Measurements from ENCODE around the gene PSMC4. TPM values are rescaled to one million over a fixed set of nuclear protein-coding genes. Genes with fewer than 3 reads are reported as not detected.

The PSMC4 gene
- polyA plus RNA-seq, 3 donors: 97.1 to 108 (median 103) TPM

DNA sequence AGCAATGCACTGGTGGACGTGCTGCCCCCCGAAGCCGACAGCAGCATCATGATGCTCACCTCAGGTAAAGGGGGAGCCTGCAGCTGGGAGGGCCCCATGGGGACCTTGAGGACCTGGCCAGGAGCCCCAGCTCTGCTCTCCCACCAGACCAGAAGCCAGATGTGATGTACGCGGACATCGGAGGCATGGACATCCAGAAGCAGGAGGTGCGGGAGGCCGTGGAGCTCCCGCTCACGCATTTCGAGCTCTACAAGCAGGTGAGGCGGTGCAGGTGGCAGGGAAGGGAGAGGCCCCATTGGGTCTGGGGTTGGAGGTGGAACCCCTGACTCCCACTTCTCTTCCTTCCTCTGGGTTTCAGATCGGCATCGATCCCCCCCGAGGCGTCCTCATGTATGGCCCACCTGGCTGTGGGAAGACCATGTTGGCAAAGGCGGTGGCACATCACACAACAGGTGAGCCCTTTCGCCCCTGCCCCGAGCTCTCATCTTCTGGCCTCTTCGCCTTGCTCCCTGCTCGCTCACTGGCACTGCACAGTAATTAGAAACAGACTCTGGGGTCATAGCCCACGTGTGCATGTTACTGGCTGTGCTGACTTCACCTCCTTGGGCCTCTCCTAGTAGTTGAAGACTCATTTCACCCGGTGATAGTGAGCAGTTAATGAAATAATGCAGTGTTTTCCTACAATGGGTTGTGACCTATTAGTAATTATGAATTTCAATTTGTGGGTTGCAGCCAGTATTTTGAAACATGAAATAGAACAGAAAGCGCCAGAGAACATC is 3.6 kb downstream of the PSMC4 start:
- no peak for DNase-seq

DNA sequence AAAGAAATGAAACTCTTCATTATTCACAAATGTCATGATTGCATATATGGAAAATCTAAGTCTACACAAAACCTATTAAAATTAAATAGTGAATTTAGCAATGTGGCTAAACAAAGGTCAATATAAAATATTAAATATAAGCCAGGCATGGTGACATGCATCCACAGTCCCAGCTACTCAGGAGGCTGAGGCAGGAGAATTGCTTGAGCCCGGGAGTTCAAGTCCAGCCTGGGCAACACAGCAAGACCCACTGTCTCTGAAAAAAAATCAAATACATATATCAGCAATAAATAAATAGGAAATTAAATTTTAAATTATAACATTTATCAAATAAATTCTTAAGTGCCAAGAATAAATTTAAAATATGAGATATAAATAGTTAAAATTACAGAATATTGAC is 11.9 kb downstream of the PSMC4 start:
- no peak for DNase-seq

DNA sequence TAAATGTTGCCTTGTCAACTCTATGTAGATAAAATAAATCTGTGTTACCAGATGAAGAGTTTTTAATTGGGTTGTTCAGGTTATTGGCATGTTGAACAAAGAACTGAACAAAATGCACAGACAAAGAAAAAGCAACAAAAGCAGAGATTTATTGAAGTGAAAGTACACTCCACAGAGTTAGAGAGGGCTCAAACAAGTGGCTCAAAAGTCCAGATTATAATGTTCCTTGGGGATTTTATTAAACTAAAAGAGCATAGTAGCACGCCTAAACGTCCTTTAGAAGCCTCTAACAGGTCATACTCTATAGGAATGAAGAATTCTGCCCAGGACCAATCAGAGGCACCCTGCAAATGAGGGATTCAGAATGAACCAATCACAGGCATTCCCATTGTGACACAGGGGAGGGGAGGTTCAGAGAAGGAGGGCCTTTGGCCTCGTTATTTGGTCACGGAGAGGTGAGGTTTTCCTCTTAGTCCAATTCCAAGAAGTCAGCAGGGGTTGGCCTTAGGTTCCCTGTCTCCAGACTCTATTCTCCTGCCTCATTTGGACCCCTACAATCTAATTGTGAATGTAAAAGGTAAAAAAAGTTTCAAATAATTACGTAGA is 12.8 kb downstream of the PSMC4 start:
- DNase-seq: no peak

DNA sequence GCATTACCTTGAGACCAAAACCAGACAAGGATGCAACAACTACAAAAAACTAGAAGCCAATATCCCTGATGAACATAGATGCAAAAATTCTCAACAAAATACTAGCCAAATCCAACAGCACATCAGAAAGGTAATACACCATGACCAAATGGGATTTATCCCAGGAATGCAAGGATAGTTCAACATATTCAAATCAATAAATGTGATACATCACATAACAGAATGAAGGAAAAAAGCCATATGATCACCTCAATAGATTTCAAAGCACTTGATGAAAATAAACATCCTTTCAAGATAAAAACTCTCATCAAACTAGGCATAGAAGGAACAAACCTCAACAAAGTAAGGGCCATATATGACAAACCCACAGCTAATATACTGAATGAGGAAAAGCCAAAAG is 15.7 kb downstream of the PSMC4 start:
- no peak for DNase-seq

DNA sequence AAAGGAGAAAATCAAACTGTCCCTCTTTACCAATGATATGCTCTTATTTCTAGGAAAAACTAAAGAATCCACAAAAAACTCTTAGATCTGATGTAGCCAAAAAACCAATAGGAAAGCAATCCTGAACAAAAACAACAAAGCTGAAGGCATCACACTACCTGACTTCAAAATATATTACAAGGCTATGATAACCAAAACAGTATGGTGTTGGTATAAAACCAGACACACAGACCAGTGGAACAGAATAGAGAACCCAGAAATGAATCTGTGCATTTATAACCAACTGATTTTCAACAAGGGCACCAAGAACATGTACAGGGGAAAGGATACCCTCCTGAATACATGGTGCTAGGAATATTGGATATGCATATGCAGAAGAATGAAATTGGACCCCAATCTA is 16.2 kb downstream of the PSMC4 start:
- DNase-seq: no peak

DNA sequence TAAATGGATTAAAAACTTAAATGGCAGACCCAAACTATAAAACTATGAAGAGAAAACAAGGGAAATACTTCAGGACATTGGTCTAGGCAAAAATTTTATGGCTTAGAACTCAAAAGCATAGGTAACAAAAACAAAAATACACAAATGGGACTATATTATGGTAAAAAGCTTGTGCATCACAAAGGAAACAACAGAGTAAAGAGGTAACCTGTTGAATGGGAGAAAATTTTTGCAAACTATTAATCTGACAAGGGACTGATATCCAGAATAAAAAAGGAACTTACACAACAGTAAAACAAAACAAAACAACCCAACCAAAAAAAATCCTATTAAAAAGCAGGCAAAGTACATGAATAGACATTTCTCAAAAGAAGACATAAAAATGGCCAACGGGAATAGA is 16.6 kb downstream of the PSMC4 start:
- DNase-seq: no peak

DNA sequence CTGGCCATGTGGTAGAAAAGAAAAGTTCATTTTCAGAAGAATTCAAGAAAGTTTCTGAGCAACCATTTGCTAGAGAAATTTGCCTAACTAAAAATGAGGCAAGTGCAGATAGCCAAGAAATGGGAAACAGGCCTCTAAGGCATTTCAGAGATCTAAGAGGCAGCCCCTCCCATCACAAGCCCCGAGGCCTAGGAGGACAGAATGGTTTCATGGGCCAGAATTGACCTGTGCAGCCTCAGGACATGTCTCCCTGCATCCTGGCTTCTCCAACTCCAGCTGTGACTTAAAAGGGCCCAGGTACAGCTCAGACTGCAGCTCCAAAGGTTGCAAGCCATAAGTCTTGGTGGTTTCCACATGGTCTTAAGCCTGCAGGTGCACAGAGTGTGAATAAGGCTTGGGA is 22.6 kb downstream of the PSMC4 start:
- DNase-seq: no peak

DNA sequence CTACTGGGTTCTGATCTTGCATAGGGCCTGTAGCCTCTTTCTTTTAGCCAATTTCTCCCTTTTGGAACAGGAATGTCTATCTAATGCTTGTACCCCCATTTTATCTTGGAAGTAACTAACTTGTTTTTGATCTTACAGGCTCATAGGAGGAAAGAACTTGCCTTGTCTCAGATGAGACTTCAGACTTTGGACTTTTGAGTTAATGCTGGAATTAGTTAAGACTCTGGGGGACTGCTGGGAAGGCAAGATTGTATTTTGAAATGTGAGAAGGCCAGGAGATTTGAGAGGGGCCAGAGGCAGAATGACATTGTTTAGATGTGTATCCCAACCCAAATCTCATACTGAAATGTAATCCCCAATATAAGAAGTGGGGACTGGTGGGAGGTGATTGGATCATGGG is 23.4 kb downstream of the PSMC4 start:
- no peak for DNase-seq

DNA sequence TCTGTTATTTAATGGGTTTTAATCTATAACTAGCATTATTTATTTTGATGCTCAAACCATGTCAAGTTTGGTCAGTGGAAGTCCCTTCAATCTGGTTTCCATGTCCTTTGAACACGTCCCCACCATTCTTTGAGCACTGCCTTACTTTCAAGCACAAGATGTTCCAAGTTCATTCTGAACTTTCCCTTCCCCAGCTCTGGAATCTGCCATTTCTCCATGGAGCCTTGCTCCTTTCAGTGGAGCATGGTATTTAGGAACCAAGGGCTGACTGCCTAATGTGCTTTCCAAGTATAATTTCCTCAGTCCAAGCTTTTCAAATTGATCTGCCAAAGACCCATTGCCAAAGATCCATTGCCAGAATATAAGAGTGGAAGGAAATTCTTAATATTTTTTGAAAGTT is 24.8 kb downstream of the PSMC4 start:
- no peak for DNase-seq

DNA sequence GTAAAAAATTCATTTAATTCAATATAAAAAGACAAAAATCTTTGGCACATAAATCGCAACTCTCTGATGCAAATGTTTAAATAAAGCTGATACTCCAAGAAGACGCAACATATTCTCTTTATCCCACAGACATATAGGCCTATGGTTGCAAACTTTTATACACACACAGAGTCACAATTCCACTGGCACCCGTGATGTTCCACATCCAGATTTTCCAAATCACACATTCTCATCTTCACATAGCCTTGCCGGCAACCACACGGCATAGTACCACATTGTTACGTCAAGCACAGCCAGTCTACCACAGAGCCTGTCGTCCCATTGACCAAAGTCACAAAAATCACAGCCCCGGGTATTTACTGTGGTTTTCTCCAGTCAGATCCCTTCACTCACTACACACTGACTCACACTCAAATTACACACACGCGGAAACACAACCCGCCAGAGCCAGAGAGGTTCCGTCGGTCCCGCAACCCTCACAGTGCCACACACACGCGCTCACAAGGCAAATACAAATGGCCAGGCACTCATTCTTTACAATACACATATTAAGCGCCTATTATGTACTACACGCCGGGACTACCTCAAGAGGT is 25.3 kb downstream of the PSMC4 start:
- peak; percentile 24 for DNase-seq

DNA sequence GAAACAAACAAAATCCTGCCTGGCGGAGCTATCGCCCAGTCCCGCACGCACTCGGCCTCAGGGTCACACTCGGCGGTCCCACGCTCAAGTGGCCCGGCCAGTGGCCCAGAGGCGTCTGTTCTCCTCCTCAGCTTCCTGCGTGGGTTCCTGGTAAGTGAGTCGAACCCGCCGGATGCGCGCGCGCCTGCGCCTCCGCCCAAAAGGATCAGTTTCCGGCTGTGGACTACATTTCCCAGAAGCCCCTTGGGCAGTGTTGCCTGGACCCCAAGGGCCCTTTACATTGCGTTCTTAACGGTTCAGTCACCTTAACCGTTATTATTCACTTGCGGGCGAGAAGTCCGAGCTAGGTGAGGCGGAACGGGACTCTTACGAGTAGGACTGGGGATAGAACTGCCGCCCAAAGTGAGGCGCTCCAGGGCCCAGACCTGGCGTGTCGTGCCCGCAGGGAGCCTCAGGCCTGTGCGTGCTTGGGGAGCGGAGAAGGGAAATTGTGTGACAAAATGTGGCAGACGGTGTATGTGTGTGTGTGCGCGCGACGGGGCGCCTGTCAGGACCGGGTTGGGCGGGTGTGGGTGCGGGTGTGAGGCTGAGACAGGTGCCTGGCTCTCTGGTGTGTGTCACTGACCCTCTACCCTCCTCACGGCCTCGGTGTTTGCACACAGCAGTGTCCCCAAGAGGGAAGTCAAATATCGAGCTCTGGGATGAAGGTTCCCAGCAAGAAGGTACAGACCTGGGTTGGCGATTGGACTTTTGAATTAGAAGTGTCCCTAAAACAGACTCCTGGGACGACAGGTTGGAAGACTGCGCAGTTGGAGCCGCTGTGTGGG is 26.1 kb downstream of the PSMC4 start, which contains the start of gene ZNF546:
Gene ZNF546, plus strand, starts transcription at position 250 of the 827 bp plus-strand sequence. CDS start 1,267 bp downstream, outside the sequence.
- peak; percentile 90 for DNase-seq

DNA sequence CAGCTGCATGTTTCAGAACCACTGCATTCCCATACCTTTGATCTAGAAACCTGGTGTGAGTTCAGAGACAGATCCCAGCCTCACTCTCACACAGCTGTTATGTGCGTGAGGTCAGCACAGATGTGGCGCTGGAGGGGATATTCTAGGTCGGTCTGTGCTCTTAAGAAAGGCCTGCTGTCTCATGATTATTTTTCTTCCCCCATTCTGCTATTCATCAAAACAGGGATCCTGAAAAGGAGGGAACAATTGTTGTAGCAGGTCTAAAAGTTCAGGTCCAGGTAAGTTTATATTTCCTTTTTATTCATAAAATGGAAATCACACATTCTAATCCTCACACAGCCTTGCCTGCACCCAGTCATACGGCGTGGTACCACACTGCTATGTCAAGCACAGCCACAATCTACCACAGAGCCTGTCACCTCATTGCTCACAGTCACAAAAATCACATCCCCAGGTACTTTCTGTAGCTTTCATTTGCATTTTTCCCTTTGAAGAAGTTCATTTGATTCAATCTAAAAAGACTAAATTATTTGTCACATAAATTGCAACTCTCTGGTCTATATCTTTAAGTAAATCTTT is 26.8 kb downstream of the PSMC4 start:
- no peak for DNase-seq

DNA sequence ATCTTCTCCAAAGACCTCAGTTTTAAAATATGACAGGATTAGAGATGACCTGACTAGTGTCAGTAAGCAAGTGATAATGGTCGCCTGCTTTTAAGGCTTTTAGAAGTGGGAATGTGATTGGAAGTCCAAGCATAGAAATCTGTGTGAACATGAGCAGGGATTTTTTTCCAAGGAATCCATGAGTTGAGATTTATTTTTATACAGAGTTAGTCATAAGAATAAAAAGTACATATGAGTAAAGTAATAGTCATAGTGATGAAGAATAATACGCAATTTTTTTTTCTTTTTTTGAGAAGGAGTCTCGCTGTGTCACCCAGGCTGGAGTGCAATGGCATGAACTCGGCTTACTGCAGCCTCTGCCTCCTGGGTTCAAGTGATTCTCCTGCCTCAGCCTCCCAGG is 27.5 kb downstream of the PSMC4 start:
- no peak for DNase-seq

DNA sequence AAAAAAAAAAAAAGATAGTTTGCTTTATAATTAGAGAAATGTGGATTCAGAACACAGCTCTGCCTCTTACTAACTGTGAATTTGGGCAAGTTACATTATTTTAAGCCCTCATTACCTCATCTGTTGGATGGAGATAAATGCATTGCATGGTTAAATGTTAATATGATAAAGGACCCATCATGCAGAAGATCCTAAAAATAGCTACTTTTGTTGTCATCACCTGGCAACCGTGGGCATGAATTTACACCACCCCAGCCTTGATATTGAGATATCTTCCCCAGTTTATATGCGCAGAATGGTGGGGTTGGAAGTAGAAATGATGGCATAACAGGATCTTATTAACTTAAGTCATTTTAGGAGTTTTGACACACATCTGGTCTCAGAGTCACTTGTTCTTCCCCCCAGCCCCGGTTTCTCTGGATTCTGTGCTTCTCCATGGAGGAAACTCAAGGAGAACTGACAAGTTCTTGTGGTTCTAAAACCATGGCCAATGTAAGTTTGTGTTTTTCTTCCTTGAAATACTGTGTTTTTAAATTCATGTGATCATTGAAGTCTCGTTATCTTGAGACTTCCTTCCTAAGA is 34.8 kb downstream of the PSMC4 start:
- DNase-seq: no peak

DNA sequence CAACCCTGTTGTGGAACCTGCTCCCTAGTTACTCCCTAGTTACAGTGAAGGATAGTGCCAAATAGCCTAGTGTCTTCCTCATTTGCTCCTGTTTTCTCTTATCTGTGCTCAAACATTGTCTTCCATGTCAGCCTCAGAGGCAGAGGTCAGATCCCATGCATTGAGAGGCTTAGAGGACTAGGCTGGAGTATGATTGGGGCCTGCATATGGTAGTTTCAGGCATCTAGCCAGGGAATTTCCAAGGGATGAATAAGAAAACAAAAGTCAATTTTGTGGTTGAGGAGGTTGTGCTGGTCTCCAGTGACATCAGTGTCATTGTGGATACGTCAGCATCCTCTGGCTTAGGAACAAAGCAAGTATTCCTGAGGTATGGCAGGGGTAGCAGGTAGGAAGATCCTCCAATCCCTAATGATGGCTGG is 35.3 kb downstream of the PSMC4 start:
- no peak for DNase-seq

DNA sequence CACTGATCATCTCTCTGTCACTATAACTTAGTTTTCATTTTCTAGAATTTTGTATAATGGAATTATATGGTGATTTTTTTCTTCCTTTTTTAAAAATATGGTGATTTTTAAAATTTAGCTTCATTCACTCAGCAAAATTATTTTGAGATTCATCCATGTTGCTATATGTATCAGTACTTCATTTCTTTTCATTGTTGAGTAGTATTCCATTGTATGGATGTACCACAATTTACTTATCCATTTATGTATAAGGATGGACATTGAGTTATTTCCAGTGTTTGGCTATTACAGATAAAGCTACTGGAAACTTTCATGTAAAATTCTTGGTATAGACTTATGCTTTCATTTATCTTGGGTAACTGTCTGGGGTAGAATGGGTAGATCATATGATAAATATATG is 38.7 kb downstream of the PSMC4 start:
- DNase-seq: no peak

DNA sequence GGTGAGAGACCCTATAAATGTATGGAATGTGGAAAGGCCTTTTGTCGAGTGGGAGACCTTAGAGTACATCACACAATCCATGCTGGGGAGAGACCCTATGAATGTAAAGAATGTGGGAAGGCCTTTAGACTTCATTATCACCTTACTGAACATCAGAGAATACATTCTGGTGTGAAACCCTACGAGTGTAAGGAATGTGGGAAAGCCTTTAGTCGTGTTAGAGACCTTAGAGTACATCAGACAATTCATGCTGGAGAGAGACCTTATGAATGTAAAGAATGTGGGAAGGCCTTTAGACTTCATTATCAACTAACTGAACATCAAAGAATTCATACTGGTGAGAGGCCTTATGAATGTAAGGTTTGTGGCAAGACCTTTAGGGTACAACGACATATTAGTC is 43.0 kb downstream of the PSMC4 start:
- DNase-seq: no peak

DNA sequence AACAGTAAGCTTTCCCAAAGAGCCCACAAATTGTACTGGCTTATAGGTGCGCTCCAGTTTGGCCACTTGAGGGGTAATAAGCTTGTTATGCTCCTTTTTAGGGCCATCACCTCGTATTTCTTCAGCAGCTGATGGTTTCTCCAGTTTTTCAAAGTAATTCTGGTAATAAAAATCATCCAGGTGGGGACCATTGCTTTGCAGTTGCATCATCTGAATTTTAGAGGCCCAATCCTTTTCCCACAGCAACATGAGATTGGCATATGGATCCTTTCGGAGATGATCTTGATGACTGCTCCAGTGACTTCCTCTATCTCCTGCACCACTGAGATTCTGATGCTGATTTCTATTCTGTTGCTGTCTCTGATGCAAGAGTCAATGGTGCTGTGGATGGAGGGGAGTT is 53.0 kb downstream of the PSMC4 start:
- no peak for DNase-seq

DNA sequence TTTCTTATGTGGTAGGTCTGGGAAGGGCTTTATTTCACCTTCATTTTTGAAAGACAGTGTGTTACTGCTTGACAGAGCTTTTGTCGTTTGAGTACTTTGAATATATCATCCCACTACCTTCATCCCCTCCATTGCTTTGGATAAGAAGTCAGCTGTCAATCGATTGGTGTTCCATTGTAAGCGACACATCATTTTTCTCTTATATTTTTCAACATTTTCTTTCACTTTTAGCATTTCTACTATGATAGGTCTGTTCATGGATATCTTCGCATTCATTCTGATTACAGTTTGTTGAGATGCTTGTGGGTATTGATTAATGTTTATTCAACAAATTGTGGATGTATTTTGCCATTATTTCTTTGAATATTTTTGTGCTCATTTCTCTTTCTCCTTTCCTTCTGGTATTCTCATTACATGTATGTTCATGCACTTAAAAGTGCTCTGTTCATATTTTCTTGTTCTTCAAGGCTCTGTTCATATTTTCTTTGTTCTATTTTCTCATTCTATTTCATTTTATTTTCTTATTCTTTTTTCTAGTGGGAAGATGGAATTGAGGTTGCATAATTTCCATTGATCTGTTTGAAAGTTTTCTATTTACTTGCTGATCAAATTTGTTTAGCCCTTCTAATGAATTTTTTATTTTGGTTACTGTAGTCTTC is 55.1 kb downstream of the PSMC4 start:
- DNase-seq: no peak

DNA sequence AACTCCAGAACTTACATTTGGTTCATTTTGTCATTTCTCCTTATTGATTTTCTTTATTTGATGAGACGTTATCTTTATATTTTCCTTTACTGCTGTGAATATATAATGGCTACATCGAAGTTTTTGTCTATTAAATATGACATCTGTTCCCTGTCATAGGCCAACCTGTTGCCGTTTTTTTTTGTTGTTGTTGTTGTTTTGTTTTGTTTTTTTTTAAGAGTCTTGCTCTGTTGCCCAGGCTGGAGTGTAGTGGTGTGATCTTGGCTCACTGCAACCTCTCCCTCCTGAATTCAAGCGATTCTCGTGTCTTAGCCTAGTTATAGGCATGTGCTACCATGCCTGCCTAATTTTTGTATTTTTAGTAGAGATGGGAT is 55.6 kb downstream of the PSMC4 start:
- no peak for DNase-seq
